NCI-H446 treated with DMSO at 0.1 percent for 48 hours (cell line): ENCODE data around the gene SPATA31C2.
"Not testable (repeated sequence)": the region's sequence is repeated elsewhere in the genome, so short reads cannot be mapped to it uniquely, and the experiment has no call there.

ENCODE experiments used
- DNase-seq: peaks from one replicate; lab custom pipeline; 2025; lab: John Stamatoyannopoulos, UW

The SPATA31C2 gene

GRCh38 chr9:88138375-88138774, at the start of gene SPATA31C2:
Gene SPATA31C2, minus strand, starts transcription at chr9:88138475. Its CDS starts 29 bp downstream, at chr9:88138446.
- DNase-seq = not testable (repeated sequence)

- DNase-seq = no peak
Measured at GRCh38 chr9:88187631-88188030, 49.4 kb upstream of the SPATA31C2 start.

- no peak for DNase-seq
Measured at GRCh38 chr9:88186495-88187110, 48.3 kb upstream of the SPATA31C2 start.

- DNase-seq = no peak
Measured at GRCh38 chr9:88184976-88185375, 46.7 kb upstream of the SPATA31C2 start.

GRCh38 chr9:88183798-88184495, 45.7 kb upstream of the SPATA31C2 start:
- no peak for DNase-seq

GRCh38 chr9:88182501-88182900, 44.2 kb upstream of the SPATA31C2 start:
- no peak for DNase-seq

GRCh38 chr9:88180081-88180765, 41.9 kb upstream of the SPATA31C2 start:
- no peak for DNase-seq

GRCh38 chr9:88179062-88179521, 40.8 kb upstream of the SPATA31C2 start:
- DNase-seq = no peak

GRCh38 chr9:88178641-88179040, 40.4 kb upstream of the SPATA31C2 start:
- DNase-seq = no peak

GRCh38 chr9:88177371-88177770, 39.1 kb upstream of the SPATA31C2 start:
- DNase-seq = no peak

- no peak for DNase-seq
Measured at GRCh38 chr9:88174324-88174723, 36.0 kb upstream of the SPATA31C2 start.

- no peak for DNase-seq
Measured at GRCh38 chr9:88173378-88173999, 35.2 kb upstream of the SPATA31C2 start.

GRCh38 chr9:88169700-88170099, 31.4 kb upstream of the SPATA31C2 start:
- no peak for DNase-seq

- no peak for DNase-seq
Measured at GRCh38 chr9:88168564-88168963, 30.3 kb upstream of the SPATA31C2 start.

- no peak for DNase-seq
Measured at GRCh38 chr9:88166660-88167059, 28.4 kb upstream of the SPATA31C2 start.

- no peak for DNase-seq
Measured at GRCh38 chr9:88164850-88165249, 26.6 kb upstream of the SPATA31C2 start.

- no peak for DNase-seq
Measured at GRCh38 chr9:88161144-88161543, 22.9 kb upstream of the SPATA31C2 start.

GRCh38 chr9:88143957-88144625, 5.8 kb upstream of the SPATA31C2 start:
- no peak for DNase-seq

GRCh38 chr9:88143179-88143578, 4.9 kb upstream of the SPATA31C2 start:
- no peak for DNase-seq

- DNase-seq = not testable (repeated sequence)
Measured at GRCh38 chr9:88133552-88133951, 4.7 kb downstream of the SPATA31C2 start.

GRCh38 chr9:88129556-88129955, 8.7 kb downstream of the SPATA31C2 start:
- DNase-seq = not testable (repeated sequence)
